HFFc6 (cell line): ENCODE data around the gene STK35. TPM values are rescaled to one million over a fixed set of nuclear protein-coding genes. Genes with fewer than 3 reads are reported as not detected.
A peak's percentile ranks its signal among the peaks of the same experiment; 100 is the strongest.

Source experiments
- DNase-seq: peaks from one replicate; pipeline ENCODE4 v3.0.0-alpha.2; 2018
- H3K27ac Mint-ChIP-seq: 2 replicates; pipeline ENCODE4 v1.8.0; 2020; ENCODE audit warnings: mild to moderate bottlenecking, mixed read lengths
- H3K27me3 Mint-ChIP-seq: 2 replicates; pipeline ENCODE4 v1.8.0; 2021; ENCODE audit warnings: mild to moderate bottlenecking, moderate library complexity, mixed read lengths; ENCODE audit not compliant: insufficient read depth
- H3K36me3 Mint-ChIP-seq: 2 replicates; pipeline ENCODE4 v1.8.0; 2021; ENCODE audit warnings: low read depth, mixed read lengths
- H3K4me1 Mint-ChIP-seq: 2 replicates; pipeline ENCODE4 v1.8.0; 2020; ENCODE audit warnings: low read depth, mixed read lengths
- H3K4me3 Mint-ChIP-seq: 2 replicates; pipeline ENCODE4 v1.8.0; 2020; ENCODE audit warnings: mild to moderate bottlenecking, moderate library complexity, mixed read lengths
- H3K9me3 Mint-ChIP-seq: 2 replicates; pipeline ENCODE4 v1.8.0; 2020; ENCODE audit warnings: mild to moderate bottlenecking, mixed read lengths
- CTCF ChIP-seq: fragments of 200-600 bp; sonication (generic); IDR thresholded peaks from 2 replicates; pipeline ENCODE4 v1.5.0; 2021; ENCODE audit warnings: antibody characterized with exemption, mild to moderate bottlenecking
- total RNA-seq, 6 experiments: library from RNA; stranded (reverse); fragmentation: NEBNext Ultra II Directional; extraction: Animal tissue kit (Norgen Biotek cat#: 25700); gene quantifications; 2 replicates in 1 of 6; 3 replicates in 5 of 6; pipeline ENCODE4 v1.2.3, GENCODE V29; 2021

The STK35 gene
- total RNA-seq, 6 experiments from 2014 or later = 14.0 to 16.7 (median 15.1) TPM

- no peak for DNase-seq
- H3K36me3 Mint-ChIP-seq = no peaks in the 10 kb centered on the region
- peaks cover 22% of the 10 kb centered on the region for H3K27me3 Mint-ChIP-seq
- no peaks in the 10 kb centered on the region for H3K4me1 Mint-ChIP-seq
- no peak overlapping the region for H3K4me3 Mint-ChIP-seq
- TF ChIP-seq CTCF = no peak
- H3K27ac Mint-ChIP-seq = no peak overlapping the region
- H3K9me3 Mint-ChIP-seq = no peaks in the 10 kb centered on the region
Observed at GRCh38 chr20:2093883-2094282, 7.7 kb upstream of the STK35 start.

- H3K36me3 Mint-ChIP-seq = peaks cover 7% of the 10 kb centered on the region
- TF ChIP-seq CTCF = peak; percentile 29
- H3K27me3 Mint-ChIP-seq = peaks cover 3% of the 10 kb centered on the region
- peaks cover 38% of the 10 kb centered on the region for H3K4me1 Mint-ChIP-seq
- peak overlapping the region; percentile 100 for H3K27ac Mint-ChIP-seq
- H3K4me3 Mint-ChIP-seq = peak overlapping the region; percentile 93
- H3K9me3 Mint-ChIP-seq = no peaks in the 10 kb centered on the region
- peak; percentile 93 for DNase-seq
Observed at GRCh38 chr20:2101865-2102584, 398 bp downstream of the STK35 start.

GRCh38 chr20:2102585-2103460, 1.2 kb downstream of the STK35 start:
- Mint-ChIP-seq H3K27ac (peak overlapping the region; percentile 100), H3K27me3 (no peaks in the 10 kb centered on the region; the same call in none of the 2 replicates), H3K9me3 (no peaks in the 10 kb centered on the region), H3K4me1 (peaks cover 38% of the 10 kb centered on the region), H3K36me3 (peaks cover 7% of the 10 kb centered on the region), H3K4me3 (peak overlapping the region; percentile 93)
- TF ChIP-seq CTCF = no peak
- peak; percentile 55 for DNase-seq

GRCh38 chr20:2103461-2104153, 2.0 kb downstream of the STK35 start:
- H3K9me3 Mint-ChIP-seq = no peaks in the 10 kb centered on the region
- H3K27me3 Mint-ChIP-seq = no peaks in the 10 kb centered on the region; the same call in none of the 2 replicates
- peak overlapping the region; percentile 93 for H3K4me3 Mint-ChIP-seq
- peak overlapping the region; percentile 100 for H3K27ac Mint-ChIP-seq
- DNase-seq = no peak
- H3K36me3 Mint-ChIP-seq = peaks cover 7% of the 10 kb centered on the region
- no peak for TF ChIP-seq CTCF
- H3K4me1 Mint-ChIP-seq = peaks cover 42% of the 10 kb centered on the region

- TF ChIP-seq CTCF = no peak
- H3K4me3 Mint-ChIP-seq = peak overlapping the region; percentile 93
- peaks cover 48% of the 10 kb centered on the region for H3K4me1 Mint-ChIP-seq
- peak overlapping the region; percentile 100; the same call in 1 of the 2 replicates for H3K27ac Mint-ChIP-seq
- no peak for DNase-seq
- H3K36me3 Mint-ChIP-seq = peaks cover 7% of the 10 kb centered on the region
- H3K9me3 Mint-ChIP-seq = no peaks in the 10 kb centered on the region
- H3K27me3 Mint-ChIP-seq = no peaks in the 10 kb centered on the region; the same call in none of the 2 replicates
Observed at GRCh38 chr20:2104236-2104635, 2.6 kb downstream of the STK35 start.
